ENCODE results near the gene BTBD16.

BTBD16 gene

GRCh38 chr10:122348935-122349361, 77.9 kb downstream of the BTBD16 start:
- no peak overlapping the region for H3K27ac ChIP-seq
- H3K27me3 ChIP-seq, result peaks cover 12% of the 10 kb centered on the region
- no peak overlapping the region for H3K4me3 ChIP-seq (ENCODE audit: low read depth in 1 of 2, low read length in 1 of 2)
- no peaks in the 10 kb centered on the region for H3K4me1 ChIP-seq (ENCODE audit: control insufficient read depth in 1 of 2, insufficient read depth in 1 of 2, low read depth in 1 of 2, low read length in 1 of 2)
- no peaks in the 10 kb centered on the region for H3K36me3 ChIP-seq
- TF ChIP-seq CTCF (IDR thresholded peaks at IDR 0.05), result no peak
- no peaks in the 10 kb centered on the region for H3K9me3 ChIP-seq

- H3K36me3 ChIP-seq, result no peaks in the 10 kb centered on the region
- H3K27ac ChIP-seq, result no peak overlapping the region
- no peaks in the 10 kb centered on the region for H3K9me3 ChIP-seq
- TF ChIP-seq CTCF (IDR thresholded peaks at IDR 0.05), result no peak
- H3K4me3 ChIP-seq (ENCODE audit: low read depth in 1 of 2, low read length in 1 of 2), result no peak overlapping the region
- no peaks in the 10 kb centered on the region for H3K4me1 ChIP-seq (ENCODE audit: control insufficient read depth in 1 of 2, insufficient read depth in 1 of 2, low read depth in 1 of 2, low read length in 1 of 2)
- H3K27me3 ChIP-seq, result peaks cover 12% of the 10 kb centered on the region
Measured at GRCh38 chr10:122349758-122350369, 78.8 kb downstream of the BTBD16 start.

GRCh38 chr10:122350893-122351292, 79.8 kb downstream of the BTBD16 start:
- H3K27ac ChIP-seq, result no peak overlapping the region
- H3K4me1 ChIP-seq (ENCODE audit: control insufficient read depth in 1 of 2, insufficient read depth in 1 of 2, low read depth in 1 of 2, low read length in 1 of 2), result no peaks in the 10 kb centered on the region
- no peak for TF ChIP-seq CTCF (IDR thresholded peaks at IDR 0.05)
- H3K36me3 ChIP-seq, result no peaks in the 10 kb centered on the region
- H3K27me3 ChIP-seq, result peaks cover 12% of the 10 kb centered on the region
- H3K4me3 ChIP-seq (ENCODE audit: low read depth in 1 of 2, low read length in 1 of 2), result no peak overlapping the region
- H3K9me3 ChIP-seq, result no peaks in the 10 kb centered on the region

- H3K27ac ChIP-seq, result no peak overlapping the region
- peaks cover 12% of the 10 kb centered on the region for H3K27me3 ChIP-seq
- H3K4me3 ChIP-seq (ENCODE audit: low read depth in 1 of 2, low read length in 1 of 2), result no peak overlapping the region
- H3K4me1 ChIP-seq (ENCODE audit: control insufficient read depth in 1 of 2, insufficient read depth in 1 of 2, low read depth in 1 of 2, low read length in 1 of 2), result no peaks in the 10 kb centered on the region
- no peak for TF ChIP-seq CTCF (IDR thresholded peaks at IDR 0.05)
- H3K9me3 ChIP-seq, result no peaks in the 10 kb centered on the region
- no peaks in the 10 kb centered on the region for H3K36me3 ChIP-seq
Measured at GRCh38 chr10:122352817-122353525, 81.9 kb downstream of the BTBD16 start.

- Histone ChIP-seq H3K4me3 (ENCODE audit: low read depth in 1 of 2, low read length in 1 of 2) (no peak overlapping the region), H3K27me3 (peaks cover 12% of the 10 kb centered on the region), H3K4me1 (ENCODE audit: control insufficient read depth in 1 of 2, insufficient read depth in 1 of 2, low read depth in 1 of 2, low read length in 1 of 2) (no peaks in the 10 kb centered on the region), H3K27ac (no peak overlapping the region), H3K36me3 (no peaks in the 10 kb centered on the region), H3K9me3 (no peaks in the 10 kb centered on the region)
- TF ChIP-seq CTCF (IDR thresholded peaks at IDR 0.05), result no peak
Measured at GRCh38 chr10:122354383-122354782, 83.3 kb downstream of the BTBD16 start.
